HEK293 (cell line): Measurements from ENCODE around the gene SHISA5.

Experiments used
- CTCF ChIA-PET: fragments of 350-600 bp; formaldehyde crosslinking; extraction: SDS; loops from one replicate; lab custom pipeline; 2021; ENCODE audit warnings: antibody characterized with exemption; lab: Yijun Ruan, JAX
- POLR2A ChIA-PET: fragments of 300-600 bp; formaldehyde crosslinking; extraction: SDS; loops from one replicate; lab custom pipeline; 2020; ENCODE audit warnings: antibody characterized with exemption, inconsistent platforms; lab: Yijun Ruan, JAX
- H3K27ac ChIP-seq: fragments of 200-500 bp; sonication (Bioruptor generic); 2 replicates; pipeline ENCODE4 v1.5.1; 2014; ENCODE audit warnings: low read depth, low read length, control low read depth, inconsistent platforms; ENCODE audit errors: extremely low read depth
- H3K36me3 ChIP-seq, 2 experiments: fragments of 200-500 bp in 1 of 2; sonication (Bioruptor generic) in 1 of 2; 1 replicate in 1 of 2; 2 replicates in 1 of 2; pipeline ENCODE4 v1.5.1; 2014 to 2017; ENCODE audit warnings: inconsistent platforms in 2 of 2, low read length in 2 of 2; ENCODE audit not compliant: control insufficient read depth in 2 of 2, insufficient read depth in 1 of 2
- H3K4me1 ChIP-seq: fragments of 200-500 bp; sonication (Bioruptor generic); 2 replicates; pipeline ENCODE4 v1.5.1; 2014; ENCODE audit warnings: mild to moderate bottlenecking, low read length, inconsistent platforms; ENCODE audit not compliant: control insufficient read depth, insufficient read depth
- H3K4me3 ChIP-seq: 2 replicates; pipeline ENCODE4 v1.5.1; 2011; ENCODE audit warnings: low read depth, mild to moderate bottlenecking, control low read depth, low read length, moderate library complexity
- H3K9me3 ChIP-seq: fragments of 200-500 bp; sonication (Bioruptor generic); 2 replicates; pipeline ENCODE4 v1.5.1; 2014; ENCODE audit warnings: low read depth, low read length, inconsistent platforms; ENCODE audit not compliant: control insufficient read depth, insufficient read depth
- HOXC10 ChIP-seq: sonication (generic); formaldehyde crosslinking; IDR thresholded peaks from 2 replicates; pipeline ENCODE4 v1.8.1; 2023; ENCODE audit warnings: mild to moderate bottlenecking, missing genetic modification reagents
- RBAK ChIP-seq: fragments of 450-650 bp; formaldehyde crosslinking; IDR thresholded peaks from 2 replicates; pipeline ENCODE4 v1.5.1; 2016; ENCODE audit warnings: missing biosample characterization, missing genetic modification characterization
- ZNF16 ChIP-seq: fragments of 450-650 bp; formaldehyde crosslinking; IDR thresholded peaks from 2 replicates; pipeline ENCODE4 v1.5.1; 2016; ENCODE audit warnings: low read depth, missing biosample characterization, missing genetic modification characterization
- ZNF23 ChIP-seq: fragments of 450-650 bp; formaldehyde crosslinking; IDR thresholded peaks from 2 replicates; pipeline ENCODE4 v1.5.1; 2016; ENCODE audit warnings: missing biosample characterization, missing genetic modification characterization, borderline replicate concordance
- ZNF239 ChIP-seq: fragments of 450-650 bp; formaldehyde crosslinking; IDR thresholded peaks from 2 replicates; pipeline ENCODE4 v1.5.1; 2016; ENCODE audit warnings: missing biosample characterization, missing genetic modification characterization
- ZNF394 ChIP-seq: fragments of 450-650 bp; formaldehyde crosslinking; IDR thresholded peaks from 2 replicates; pipeline ENCODE4 v1.5.1; 2016; ENCODE audit warnings: missing biosample characterization, missing genetic modification characterization, mild to moderate bottlenecking, moderate library complexity, borderline replicate concordance
- ZNF501 ChIP-seq: fragments of 450-650 bp; formaldehyde crosslinking; IDR thresholded peaks from 2 replicates; pipeline ENCODE4 v1.5.1; 2016; ENCODE audit warnings: missing biosample characterization, missing genetic modification characterization
- ZNF514 ChIP-seq: fragments of 450-650 bp; formaldehyde crosslinking; IDR thresholded peaks from 2 replicates; pipeline ENCODE4 v1.5.1; 2016; ENCODE audit warnings: missing biosample characterization, missing genetic modification characterization
- TF ChIP-seq, protein P1 (sequence below): fragments of 450-650 bp; formaldehyde crosslinking; IDR thresholded peaks from 2 replicates; pipeline ENCODE4 v1.5.1; 2017; ENCODE audit warnings: missing biosample characterization, missing genetic modification characterization
- TF ChIP-seq, protein P2 (sequence below): fragments of 450-650 bp; formaldehyde crosslinking; IDR thresholded peaks from 2 replicates; pipeline ENCODE4 v1.5.1; 2016; ENCODE audit warnings: missing biosample characterization, missing genetic modification characterization
- TF ChIP-seq, protein P3 (sequence below): fragments of 450-650 bp; formaldehyde crosslinking; IDR thresholded peaks from 2 replicates; pipeline ENCODE4 v1.5.1; 2017; ENCODE audit warnings: missing biosample characterization, missing genetic modification characterization
- TF ChIP-seq, protein P4 (sequence below): fragments of 450-650 bp; formaldehyde crosslinking; IDR thresholded peaks from 2 replicates; pipeline ENCODE4 v1.5.1; 2016; ENCODE audit warnings: missing biosample characterization, missing genetic modification characterization
- TF ChIP-seq, protein P5 (sequence below): fragments of 450-650 bp; formaldehyde crosslinking; IDR thresholded peaks from 2 replicates; pipeline ENCODE4 v1.5.1; 2016; ENCODE audit warnings: missing biosample characterization, missing genetic modification characterization
- TF ChIP-seq, protein P6 (sequence below): fragments of 450-650 bp; formaldehyde crosslinking; IDR thresholded peaks from 2 replicates; pipeline ENCODE4 v1.5.0; 2017; ENCODE audit warnings: missing biosample characterization, missing genetic modification characterization, borderline replicate concordance

Gene SHISA5

DNA sequence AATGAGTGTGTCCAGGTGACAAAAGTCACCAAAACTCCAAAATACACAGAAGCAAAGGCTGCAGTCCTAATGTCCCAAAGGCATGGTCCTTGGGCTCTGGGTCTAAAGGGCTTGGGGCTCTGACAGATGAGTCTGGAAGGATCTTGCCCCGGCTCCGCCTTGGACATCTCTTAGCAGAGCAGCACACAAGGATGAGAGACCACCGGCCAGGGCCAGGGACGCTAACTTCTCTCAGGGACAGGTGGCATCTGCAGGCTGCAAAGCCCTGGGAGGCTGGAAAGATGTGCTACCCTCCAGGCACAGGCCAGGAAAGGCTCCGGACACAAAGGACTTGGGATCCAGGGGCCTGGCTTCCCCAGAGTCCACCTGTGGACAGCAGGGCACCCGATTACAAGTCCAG, 14.1 kb upstream of the SHISA5 start:
- TF ChIP-seq, protein P1, sequence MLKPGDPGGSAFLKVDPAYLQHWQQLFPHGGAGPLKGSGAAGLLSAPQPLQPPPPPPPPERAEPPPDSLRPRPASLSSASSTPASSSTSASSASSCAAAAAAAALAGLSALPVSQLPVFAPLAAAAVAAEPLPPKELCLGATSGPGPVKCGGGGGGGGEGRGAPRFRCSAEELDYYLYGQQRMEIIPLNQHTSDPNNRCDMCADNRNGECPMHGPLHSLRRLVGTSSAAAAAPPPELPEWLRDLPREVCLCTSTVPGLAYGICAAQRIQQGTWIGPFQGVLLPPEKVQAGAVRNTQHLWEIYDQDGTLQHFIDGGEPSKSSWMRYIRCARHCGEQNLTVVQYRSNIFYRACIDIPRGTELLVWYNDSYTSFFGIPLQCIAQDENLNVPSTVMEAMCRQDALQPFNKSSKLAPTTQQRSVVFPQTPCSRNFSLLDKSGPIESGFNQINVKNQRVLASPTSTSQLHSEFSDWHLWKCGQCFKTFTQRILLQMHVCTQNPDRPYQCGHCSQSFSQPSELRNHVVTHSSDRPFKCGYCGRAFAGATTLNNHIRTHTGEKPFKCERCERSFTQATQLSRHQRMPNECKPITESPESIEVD (tag by site-specific recombination) = no peak
- TF ChIP-seq ZNF239 (tag by site-specific recombination) = no peak
- TF ChIP-seq ZNF23 (tag by site-specific recombination) = no peak
- TF ChIP-seq ZNF501 (tag by site-specific recombination) = no peak
- TF ChIP-seq, protein P2, sequence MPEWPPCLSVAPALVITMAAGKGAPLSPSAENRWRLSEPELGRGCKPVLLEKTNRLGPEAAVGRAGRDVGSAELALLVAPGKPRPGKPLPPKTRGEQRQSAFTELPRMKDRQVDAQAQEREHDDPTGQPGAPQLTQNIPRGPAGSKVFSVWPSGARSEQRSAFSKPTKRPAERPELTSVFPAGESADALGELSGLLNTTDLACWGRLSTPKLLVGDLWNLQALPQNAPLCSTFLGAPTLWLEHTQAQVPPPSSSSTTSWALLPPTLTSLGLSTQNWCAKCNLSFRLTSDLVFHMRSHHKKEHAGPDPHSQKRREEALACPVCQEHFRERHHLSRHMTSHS (tag by site-specific recombination) = no peak
- TF ChIP-seq, protein P3, sequence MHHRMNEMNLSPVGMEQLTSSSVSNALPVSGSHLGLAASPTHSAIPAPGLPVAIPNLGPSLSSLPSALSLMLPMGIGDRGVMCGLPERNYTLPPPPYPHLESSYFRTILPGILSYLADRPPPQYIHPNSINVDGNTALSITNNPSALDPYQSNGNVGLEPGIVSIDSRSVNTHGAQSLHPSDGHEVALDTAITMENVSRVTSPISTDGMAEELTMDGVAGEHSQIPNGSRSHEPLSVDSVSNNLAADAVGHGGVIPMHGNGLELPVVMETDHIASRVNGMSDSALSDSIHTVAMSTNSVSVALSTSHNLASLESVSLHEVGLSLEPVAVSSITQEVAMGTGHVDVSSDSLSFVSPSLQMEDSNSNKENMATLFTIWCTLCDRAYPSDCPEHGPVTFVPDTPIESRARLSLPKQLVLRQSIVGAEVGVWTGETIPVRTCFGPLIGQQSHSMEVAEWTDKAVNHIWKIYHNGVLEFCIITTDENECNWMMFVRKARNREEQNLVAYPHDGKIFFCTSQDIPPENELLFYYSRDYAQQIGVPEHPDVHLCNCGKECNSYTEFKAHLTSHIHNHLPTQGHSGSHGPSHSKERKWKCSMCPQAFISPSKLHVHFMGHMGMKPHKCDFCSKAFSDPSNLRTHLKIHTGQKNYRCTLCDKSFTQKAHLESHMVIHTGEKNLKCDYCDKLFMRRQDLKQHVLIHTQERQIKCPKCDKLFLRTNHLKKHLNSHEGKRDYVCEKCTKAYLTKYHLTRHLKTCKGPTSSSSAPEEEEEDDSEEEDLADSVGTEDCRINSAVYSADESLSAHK (tag by site-specific recombination) = no peak
- no peak for TF ChIP-seq HOXC10 (CRISPR knock-in tag)
- TF ChIP-seq, protein P4, sequence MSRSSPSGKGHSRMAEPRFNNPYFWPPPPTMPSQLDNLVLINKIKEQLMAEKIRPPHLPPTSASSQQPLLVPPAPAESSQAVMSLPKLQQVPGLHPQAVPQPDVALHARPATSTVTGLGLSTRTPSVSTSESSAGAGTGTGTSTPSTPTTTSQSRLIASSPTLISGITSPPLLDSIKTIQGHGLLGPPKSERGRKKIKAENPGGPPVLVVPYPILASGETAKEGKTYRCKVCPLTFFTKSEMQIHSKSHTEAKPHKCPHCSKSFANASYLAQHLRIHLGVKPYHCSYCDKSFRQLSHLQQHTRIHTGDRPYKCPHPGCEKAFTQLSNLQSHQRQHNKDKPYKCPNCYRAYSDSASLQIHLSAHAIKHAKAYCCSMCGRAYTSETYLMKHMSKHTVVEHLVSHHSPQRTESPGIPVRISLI (tag by site-specific recombination) = no peak
- TF ChIP-seq, protein P5, sequence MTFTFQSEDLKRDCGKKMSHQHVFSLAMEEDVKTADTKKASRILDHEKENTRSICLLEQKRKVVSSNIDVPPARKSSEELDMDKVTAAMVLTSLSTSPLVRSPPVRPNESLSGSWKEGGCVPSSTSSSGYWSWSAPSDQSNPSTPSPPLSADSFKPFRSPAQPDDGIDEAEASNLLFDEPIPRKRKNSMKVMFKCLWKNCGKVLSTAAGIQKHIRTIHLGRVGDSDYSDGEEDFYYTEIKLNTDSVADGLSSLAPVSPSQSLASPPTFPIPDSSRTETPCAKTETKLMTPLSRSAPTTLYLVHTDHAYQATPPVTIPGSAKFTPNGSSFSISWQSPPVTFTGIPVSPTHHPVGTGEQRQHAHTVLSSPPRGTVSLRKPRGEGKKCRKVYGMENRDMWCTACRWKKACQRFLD (tag by site-specific recombination) = no peak
- no peak for TF ChIP-seq ZNF16 (tag by site-specific recombination)
- ChIA-PET POLR2A (no interaction called here), CTCF (no interaction called here)
- H3K4me3 ChIP-seq = no peak overlapping the region
- H3K27ac ChIP-seq = no peak overlapping the region
- H3K36me3 ChIP-seq = no peaks in the 10 kb centered on the region
- no peaks in the 10 kb centered on the region for H3K9me3 ChIP-seq
- H3K4me1 ChIP-seq = no peaks in the 10 kb centered on the region

DNA sequence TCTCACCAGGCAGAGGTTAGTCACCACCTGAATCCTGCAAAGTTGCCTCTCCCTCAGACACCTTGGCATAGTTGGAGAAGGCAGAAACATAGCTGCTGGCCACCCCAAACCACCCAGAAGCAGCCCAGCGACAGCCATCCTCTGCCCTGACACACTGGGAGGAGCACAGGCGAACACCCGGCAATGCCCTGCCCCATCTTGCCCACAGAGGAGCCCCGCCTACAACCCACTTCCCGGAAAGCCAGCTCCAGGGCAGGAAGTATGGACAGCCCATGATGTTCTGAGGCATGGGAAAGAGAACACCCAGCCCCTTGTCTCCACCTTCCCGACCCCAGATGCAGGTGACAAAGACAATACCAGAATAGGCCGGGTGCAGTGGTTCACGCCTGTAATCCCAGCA, 12.6 kb upstream of the SHISA5 start:
- POLR2A ChIA-PET = no interaction called here
- no peak overlapping the region for H3K4me3 ChIP-seq
- CTCF ChIA-PET = interaction anchor here (0.7 to 1.9 kb wide), 2 partner anchors 26 to 80 kb away, joined by 3 to 6 read pairs; no protein-coding TSS in a partner anchor
- no peaks in the 10 kb centered on the region for H3K4me1 ChIP-seq
- no peaks in the 10 kb centered on the region for H3K36me3 ChIP-seq
- H3K9me3 ChIP-seq = no peaks in the 10 kb centered on the region
- no peak overlapping the region for H3K27ac ChIP-seq
- TF ChIP-seq RBAK (tag by site-specific recombination) = no peak
- no peak for TF ChIP-seq ZNF514 (tag by site-specific recombination)
- TF ChIP-seq ZNF394 (tag by site-specific recombination) = no peak
- TF ChIP-seq, protein P6, sequence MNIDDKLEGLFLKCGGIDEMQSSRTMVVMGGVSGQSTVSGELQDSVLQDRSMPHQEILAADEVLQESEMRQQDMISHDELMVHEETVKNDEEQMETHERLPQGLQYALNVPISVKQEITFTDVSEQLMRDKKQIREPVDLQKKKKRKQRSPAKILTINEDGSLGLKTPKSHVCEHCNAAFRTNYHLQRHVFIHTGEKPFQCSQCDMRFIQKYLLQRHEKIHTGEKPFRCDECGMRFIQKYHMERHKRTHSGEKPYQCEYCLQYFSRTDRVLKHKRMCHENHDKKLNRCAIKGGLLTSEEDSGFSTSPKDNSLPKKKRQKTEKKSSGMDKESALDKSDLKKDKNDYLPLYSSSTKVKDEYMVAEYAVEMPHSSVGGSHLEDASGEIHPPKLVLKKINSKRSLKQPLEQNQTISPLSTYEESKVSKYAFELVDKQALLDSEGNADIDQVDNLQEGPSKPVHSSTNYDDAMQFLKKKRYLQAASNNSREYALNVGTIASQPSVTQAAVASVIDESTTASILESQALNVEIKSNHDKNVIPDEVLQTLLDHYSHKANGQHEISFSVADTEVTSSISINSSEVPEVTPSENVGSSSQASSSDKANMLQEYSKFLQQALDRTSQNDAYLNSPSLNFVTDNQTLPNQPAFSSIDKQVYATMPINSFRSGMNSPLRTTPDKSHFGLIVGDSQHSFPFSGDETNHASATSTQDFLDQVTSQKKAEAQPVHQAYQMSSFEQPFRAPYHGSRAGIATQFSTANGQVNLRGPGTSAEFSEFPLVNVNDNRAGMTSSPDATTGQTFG = no peak
